Right atrium auricular region (tissue), 2 donors: ENCODE results near the gene PRDM16. TPM values are rescaled to one million over a fixed set of nuclear protein-coding genes. Genes with fewer than 3 reads are reported as not detected.

Experiments
- DNase-seq: peaks from one replicate; pipeline ENCODE4 v3.0.0-alpha.2; 2019; ENCODE audit warnings: low spot score
- H3K27ac ChIP-seq, 2 donors: fragments of 200-600 bp; sonication (generic); 1 replicate in 1 of 2; 2 replicates in 1 of 2; pipeline ENCODE4 v1.5.1; 2016 to 2019
- H3K27me3 ChIP-seq, 2 donors: fragments of 200-600 bp; sonication (generic); one replicate each; pipeline versions ENCODE4 v1.5.1 to v1.6.0; 2017 to 2019
- H3K36me3 ChIP-seq: fragments of 200-600 bp; sonication (generic); one replicate; pipeline ENCODE4 v1.5.1; 2016
- H3K4me1 ChIP-seq, 2 donors: fragments of 200-600 bp; sonication (generic); one replicate each; pipeline versions ENCODE4 v1.5.1 to v1.6.0; 2017 to 2019
- H3K4me3 ChIP-seq, 2 donors: fragments of 200-600 bp; sonication (generic); 1 replicate in 1 of 2; 2 replicates in 1 of 2; pipeline ENCODE4 v1.5.1; 2017 to 2019; ENCODE audit warnings: mild to moderate bottlenecking in 1 of 2, moderate library complexity in 1 of 2
- H3K9me3 ChIP-seq, 2 donors: fragments of 200-600 bp; sonication (generic); one replicate each; pipeline ENCODE4 v1.5.1; 2019
- total RNA-seq, 2 donors: library from RNA; depleted of rRNA; stranded (reverse); fragments of >200 nt; gene quantifications; one replicate each; pipeline ENCODE4 v1.1.0, GENCODE V29; 2016
- TF ChIP-seq, protein P1 (sequence below), 2 donors: fragments of 200-600 bp; sonication (generic); IDR thresholded peaks; one replicate each; pipeline ENCODE4 v1.5.1; 2019; ENCODE audit warnings: antibody characterized with exemption in 2 of 2

The PRDM16 gene
- total RNA-seq, 2 donors from 2014 or later = 0.22 to 3.3 TPM

DNA sequence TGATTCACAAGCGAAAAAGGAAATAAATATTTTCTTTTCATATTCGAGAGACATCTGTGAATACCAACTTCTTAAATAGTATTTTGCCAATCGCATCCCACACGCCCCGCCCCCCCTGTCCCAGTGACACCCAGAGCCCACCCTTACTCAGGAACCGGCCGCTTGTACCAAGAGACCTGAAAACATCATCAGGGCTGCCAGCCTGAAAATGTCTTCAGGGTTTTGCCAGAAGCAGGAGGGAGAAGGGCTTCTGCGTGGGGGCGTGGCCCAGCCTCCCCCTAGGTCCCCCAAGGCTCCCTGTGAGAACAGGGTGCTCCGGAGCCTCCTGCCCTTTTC lies 126.4 kb downstream of the PRDM16 start:
- H3K27me3 ChIP-seq = no peaks in the 10 kb centered on the region
- H3K4me1 ChIP-seq = peaks cover 0 to 20% of the 10 kb centered on the region in 2 donors
- no peaks in the 10 kb centered on the region for H3K9me3 ChIP-seq
- no peak for DNase-seq
- TF ChIP-seq, protein P1, sequence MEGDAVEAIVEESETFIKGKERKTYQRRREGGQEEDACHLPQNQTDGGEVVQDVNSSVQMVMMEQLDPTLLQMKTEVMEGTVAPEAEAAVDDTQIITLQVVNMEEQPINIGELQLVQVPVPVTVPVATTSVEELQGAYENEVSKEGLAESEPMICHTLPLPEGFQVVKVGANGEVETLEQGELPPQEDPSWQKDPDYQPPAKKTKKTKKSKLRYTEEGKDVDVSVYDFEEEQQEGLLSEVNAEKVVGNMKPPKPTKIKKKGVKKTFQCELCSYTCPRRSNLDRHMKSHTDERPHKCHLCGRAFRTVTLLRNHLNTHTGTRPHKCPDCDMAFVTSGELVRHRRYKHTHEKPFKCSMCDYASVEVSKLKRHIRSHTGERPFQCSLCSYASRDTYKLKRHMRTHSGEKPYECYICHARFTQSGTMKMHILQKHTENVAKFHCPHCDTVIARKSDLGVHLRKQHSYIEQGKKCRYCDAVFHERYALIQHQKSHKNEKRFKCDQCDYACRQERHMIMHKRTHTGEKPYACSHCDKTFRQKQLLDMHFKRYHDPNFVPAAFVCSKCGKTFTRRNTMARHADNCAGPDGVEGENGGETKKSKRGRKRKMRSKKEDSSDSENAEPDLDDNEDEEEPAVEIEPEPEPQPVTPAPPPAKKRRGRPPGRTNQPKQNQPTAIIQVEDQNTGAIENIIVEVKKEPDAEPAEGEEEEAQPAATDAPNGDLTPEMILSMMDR (IDR thresholded peaks at IDR 0.05) = no peak
- H3K4me3 ChIP-seq = no peak overlapping the region
- no peaks in the 10 kb centered on the region for H3K36me3 ChIP-seq
- H3K27ac ChIP-seq = peak overlapping the region; percentile 38 to 67

DNA sequence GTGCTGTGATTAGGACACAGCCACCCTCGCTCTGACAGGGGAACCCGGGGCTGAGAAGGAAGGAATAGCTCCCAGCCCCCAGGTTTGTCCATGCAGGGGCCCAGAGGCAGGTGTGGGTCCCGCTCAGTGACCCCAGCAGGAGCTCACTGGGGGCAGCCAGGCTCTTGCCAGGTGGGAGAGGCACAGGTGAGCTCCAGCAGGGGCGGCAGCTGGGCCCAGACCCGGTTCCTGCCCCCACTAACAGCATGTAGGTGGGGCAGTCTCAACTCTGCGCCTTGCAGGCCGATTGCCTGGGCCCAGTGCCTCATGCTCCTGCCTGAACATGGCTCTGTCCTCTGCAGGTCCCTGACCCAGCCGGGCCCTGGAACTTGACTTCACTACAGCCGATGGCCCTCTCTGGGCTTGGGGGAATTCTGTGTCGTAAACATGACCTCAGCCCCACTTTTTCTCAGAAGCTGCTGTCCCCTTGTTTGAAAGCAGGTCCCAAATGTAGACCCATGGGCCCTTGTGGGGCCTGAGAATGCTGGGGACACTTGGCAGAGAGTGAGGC lies 127.0 kb downstream of the PRDM16 start:
- Histone ChIP-seq H3K4me1 (peaks cover 0 to 20% of the 10 kb centered on the region in 2 donors), H3K4me3 (no peak overlapping the region), H3K27ac (peak overlapping the region; percentile 38 to 67), H3K9me3 (no peaks in the 10 kb centered on the region), H3K36me3 (no peaks in the 10 kb centered on the region), H3K27me3 (no peaks in the 10 kb centered on the region)
- TF ChIP-seq, protein P1 (IDR thresholded peaks at IDR 0.05) = no peak
- DNase-seq = no peak

DNA sequence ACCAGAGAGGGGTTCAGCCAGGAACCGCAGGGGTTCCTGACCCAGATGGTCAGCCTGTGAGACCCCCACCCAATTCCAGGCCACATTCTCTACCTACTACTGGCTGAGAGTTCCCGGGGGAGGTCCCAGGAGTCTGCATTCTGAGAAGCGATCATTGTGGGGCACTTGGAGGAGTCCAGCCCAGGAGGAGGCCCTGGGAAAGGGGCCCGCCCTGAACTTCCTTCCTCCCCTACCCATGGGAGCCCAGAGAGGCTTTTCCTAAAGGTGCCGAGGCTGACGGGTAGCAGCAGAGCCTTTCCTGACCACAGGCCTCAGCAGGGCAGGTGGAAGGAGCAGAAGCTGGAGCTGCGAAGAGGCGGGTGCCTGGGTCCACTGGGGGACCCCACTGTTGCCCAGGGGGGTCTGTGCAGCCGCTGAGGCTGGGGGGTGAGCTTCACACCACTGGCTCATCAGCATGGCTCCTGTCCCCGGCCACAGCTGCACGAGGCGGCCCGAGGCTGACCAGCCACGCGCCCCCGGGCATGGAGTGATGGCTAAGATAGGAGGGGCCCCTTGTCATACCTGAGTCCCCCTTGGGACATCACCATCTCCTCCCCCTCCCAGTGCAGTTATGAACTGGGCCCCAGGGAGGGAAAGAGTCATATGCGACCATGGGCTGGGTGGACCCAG lies 127.7 kb downstream of the PRDM16 start:
- no peak overlapping the region for H3K4me3 ChIP-seq
- DNase-seq = no peak
- H3K4me1 ChIP-seq = peaks cover 0 to 20% of the 10 kb centered on the region in 2 donors
- TF ChIP-seq, protein P1 (IDR thresholded peaks at IDR 0.05) = no peak
- H3K9me3 ChIP-seq = no peaks in the 10 kb centered on the region
- no peaks in the 10 kb centered on the region for H3K36me3 ChIP-seq
- H3K27me3 ChIP-seq = no peaks in the 10 kb centered on the region
- peak overlapping the region; percentile 38 to 67 for H3K27ac ChIP-seq

DNA sequence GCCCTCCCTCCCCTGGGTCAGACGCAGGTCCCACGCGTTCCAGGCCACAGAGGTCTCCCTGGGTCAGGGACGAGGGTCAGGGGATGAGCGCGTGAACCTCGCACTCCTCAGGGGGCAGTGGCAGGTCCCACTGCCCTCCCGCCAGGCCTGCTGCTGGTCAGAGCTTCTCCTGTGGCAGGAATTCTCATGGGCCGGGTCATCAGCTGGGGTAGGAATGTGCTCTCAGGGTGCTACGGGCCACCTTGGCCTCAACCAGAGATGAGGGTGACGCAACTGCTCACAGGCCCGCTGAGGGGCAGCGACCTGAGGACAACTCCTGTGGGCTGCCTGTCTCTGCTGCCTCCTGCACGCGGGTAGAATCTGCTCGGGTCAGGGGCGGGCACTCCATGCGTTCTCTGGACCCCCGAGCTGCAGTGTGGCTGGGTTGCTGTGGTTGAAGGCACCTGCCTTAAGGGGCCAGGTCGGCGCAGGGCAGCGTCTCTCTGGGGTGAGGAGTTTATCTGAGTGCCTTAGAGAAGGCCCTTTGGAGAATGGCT lies 128.8 kb downstream of the PRDM16 start:
- DNase-seq = no peak
- Histone ChIP-seq H3K9me3 (no peaks in the 10 kb centered on the region), H3K27ac (peak overlapping the region in 1 of 2 donors; percentile 67), H3K4me3 (no peak overlapping the region), H3K4me1 (peaks cover 0 to 20% of the 10 kb centered on the region in 2 donors), H3K36me3 (no peaks in the 10 kb centered on the region), H3K27me3 (no peaks in the 10 kb centered on the region)
- TF ChIP-seq, protein P1 (IDR thresholded peaks at IDR 0.05) = no peak

DNA sequence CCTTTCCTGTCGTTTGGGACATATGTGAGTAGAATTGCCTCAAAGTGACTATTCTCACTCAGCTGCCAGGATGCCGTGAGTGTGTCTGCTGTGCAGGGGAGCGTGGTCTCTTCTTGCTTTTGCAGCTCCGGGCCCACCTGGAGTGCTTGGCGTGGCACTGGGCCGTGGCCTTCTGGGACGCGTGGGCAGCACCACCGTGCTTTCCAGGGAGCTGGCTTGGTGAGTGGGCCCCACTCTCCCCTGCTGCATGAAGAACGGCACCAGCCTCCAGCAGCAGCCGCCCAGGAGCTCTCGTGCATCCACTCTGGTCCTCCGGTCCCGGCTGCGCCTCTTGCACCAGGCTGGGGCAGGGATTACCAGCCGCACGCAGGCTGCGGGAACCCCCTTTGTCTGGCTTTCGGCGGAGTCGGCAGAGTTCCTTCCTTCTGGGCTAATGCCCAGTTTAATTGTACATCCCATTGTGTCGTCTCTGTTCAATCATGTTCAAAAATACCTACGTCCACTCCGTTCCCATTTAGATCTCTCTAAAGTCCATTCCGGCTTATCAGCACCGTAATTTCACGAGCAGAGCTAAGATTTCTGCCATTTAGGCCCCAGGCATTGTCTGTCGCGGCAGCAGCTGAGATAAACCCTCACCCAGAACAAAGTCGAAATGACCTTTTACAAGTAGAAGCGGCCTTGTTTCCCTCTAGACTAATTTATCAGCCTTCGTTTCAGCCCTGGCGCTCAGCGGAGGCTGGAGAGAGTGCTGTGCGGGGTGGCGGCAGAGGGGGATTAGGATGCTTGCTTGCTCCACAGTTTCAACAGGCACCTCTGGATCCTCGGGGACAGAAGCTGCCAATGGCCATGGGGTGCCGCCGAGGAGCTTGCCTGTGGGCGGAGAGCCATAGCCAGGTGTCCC lies 129.6 kb downstream of the PRDM16 start:
- no peaks in the 10 kb centered on the region for H3K27me3 ChIP-seq
- TF ChIP-seq, protein P1 (IDR thresholded peaks at IDR 0.05) = no peak
- H3K9me3 ChIP-seq = no peaks in the 10 kb centered on the region
- peaks cover 0 to 20% of the 10 kb centered on the region in 2 donors for H3K4me1 ChIP-seq
- H3K27ac ChIP-seq = no peak overlapping the region
- H3K4me3 ChIP-seq = no peak overlapping the region
- H3K36me3 ChIP-seq = no peaks in the 10 kb centered on the region
- DNase-seq = no peak
